Gastrocnemius medialis (tissue), 4 donors: Measurements from ENCODE around the gene PIAS3. TPM values are rescaled to one million over a fixed set of nuclear protein-coding genes. Genes with fewer than 3 reads are reported as not detected.
A peak's percentile ranks its signal among the peaks of the same experiment; 100 is the strongest.
"Not testable (repeated sequence)": the region's sequence is repeated elsewhere in the genome, so short reads cannot be mapped to it uniquely, and the experiment has no call there.

Experiments
- ATAC-seq, 2 donors: fragments of 150-250 bp; one replicate each; pipeline ENCODE4 v1.9.1; 2016
- DNase-seq, 2 donors: peaks; one replicate each; pipeline ENCODE4 v3.0.0-alpha.2; 2019
- H3K27ac ChIP-seq, 4 donors: fragments of 200-600 bp; sonication (generic); 1 replicate in 1 of 4; 2 replicates in 3 of 4; pipeline ENCODE4 v1.5.1; 2016 to 2018; ENCODE audit warnings: mild to moderate bottlenecking in 2 of 4, moderate library complexity in 1 of 4
- H3K27me3 ChIP-seq, 3 donors: fragments of 200-600 bp; sonication (generic) in 2 of 3; 1 replicate in 1 of 3; 2 replicates in 2 of 3; pipeline versions ENCODE4 v1.5.1 to v1.6.0; 2016 to 2019; ENCODE audit warnings: mild to moderate bottlenecking in 1 of 3, moderate library complexity in 1 of 3
- H3K36me3 ChIP-seq, 2 donors: fragments of 200-600 bp; sonication (generic) in 1 of 2; one replicate each; pipeline ENCODE4 v1.5.1; 2017 to 2018
- H3K4me1 ChIP-seq, 2 donors: fragments of 200-600 bp; sonication (generic) in 1 of 2; one replicate each; pipeline ENCODE4 v1.5.1; 2016 to 2017; ENCODE audit warnings: mild to moderate bottlenecking in 2 of 2
- H3K4me3 ChIP-seq, 4 donors: fragments of 200-600 bp; sonication (generic) in 3 of 4; 1 replicate in 1 of 4; 2 replicates in 3 of 4; pipeline ENCODE4 v1.5.1; 2016 to 2019; ENCODE audit warnings: mild to moderate bottlenecking in 2 of 4
- H3K9me3 ChIP-seq, 3 donors: fragments of 200-600 bp; sonication (generic) in 2 of 3; 1 replicate in 1 of 3; 2 replicates in 2 of 3; pipeline ENCODE4 v1.5.1; 2016 to 2019
- CTCF ChIP-seq, 5 experiments: fragments of 450-650 bp in 3 of 5; fragments of 200-600 bp in 2 of 5; sonication (generic) in 2 of 5; IDR thresholded peaks in 4 of 5; conservative IDR thresholded peaks in 1 of 5; 1 replicate in 4 of 5; 2 replicates in 1 of 5; pipeline ENCODE4 v1.5.1; 2016 to 2019; ENCODE audit warnings: antibody characterized with exemption in 5 of 5, mild to moderate bottlenecking in 3 of 5, moderate library complexity in 3 of 5
- POLR2A ChIP-seq, 2 donors: fragments of 450-650 bp; IDR thresholded peaks; one replicate each; pipeline ENCODE4 v1.6.1; 2017; ENCODE audit warnings: antibody characterized with exemption in 2 of 2, mild to moderate bottlenecking in 2 of 2, moderate library complexity in 2 of 2
- in situ Hi-C, 4 donors: fragments of 200-750 bp; cut with MboI; loops; one replicate each; pipeline versions ENCODE4 v1.15.0 to v1.8.0; 2017; ENCODE audit warnings: low sequenced_read_pairs in 4 of 4
- intact Hi-C: fragments of 100-400 bp; cut with DNase I; formaldehyde crosslinking; loops from one replicate; pipeline ENCODE4 v1.15.1; 2023; ENCODE audit warnings: low total_unique reads
- total RNA-seq, 4 donors: library from RNA; depleted of rRNA; stranded (reverse); fragments of >200 nt; gene quantifications; one replicate each; pipeline versions ENCODE4 v1.1.0 to v1.2.3, GENCODE V29; 2016

Gene PIAS3
- total RNA-seq, 4 donors from 2014 or later: 26.2 to 40.0 (median 35.7) TPM

- DNase-seq, H3K9me3 ChIP-seq, intact Hi-C loops, H3K36me3 ChIP-seq, H3K27me3 ChIP-seq, in situ Hi-C loops: not testable (repeated sequence)
- ATAC-seq: peak; percentile 62 to 74
- Histone ChIP-seq H3K27ac (peak overlapping the region; percentile 44 to 76 (median 60)), H3K4me1 (peaks cover 4 to 11% of the 10 kb centered on the region in 2 donors), H3K4me3 (peak overlapping the region in 1 of 4 donors; percentile 26)
Observed at GRCh38 chr1:145812977-145813810, 45.7 kb downstream of the PIAS3 start.

- Histone ChIP-seq H3K36me3 (no peaks in the 10 kb centered on the region), H3K9me3 (no peaks in the 10 kb centered on the region), H3K27ac (peak overlapping the region; percentile 74 to 89 (median 78)), H3K27me3 (no peaks in the 10 kb centered on the region), H3K4me1 (peaks cover 62 to 66% of the 10 kb centered on the region in 2 donors), H3K4me3 (no peak overlapping the region)
- in situ Hi-C loops: no loop called here
- ATAC-seq (no peak), DNase-seq (no peak)
- TF ChIP-seq POLR2A (IDR thresholded peaks at IDR 0.05) (no peak), CTCF (IDR thresholded peaks at IDR 0.05 in 4 of 5, conservative IDR thresholded peaks at IDR 0.05 in 1 of 5) (no peak)
- intact Hi-C loops: no loop called here
Observed at GRCh38 chr1:145806844-145807243, 52.0 kb downstream of the PIAS3 start.

- DNase-seq (no peak), ATAC-seq (no peak)
- peaks cover 66 to 70% of the 10 kb centered on the region in 2 donors for H3K4me1 ChIP-seq
- no peak overlapping the region for H3K4me3 ChIP-seq
- H3K27me3 ChIP-seq: no peaks in the 10 kb centered on the region
- peak overlapping the region; percentile 74 to 89 (median 78) for H3K27ac ChIP-seq
- in situ Hi-C loops: no loop called here
- H3K36me3 ChIP-seq: no peaks in the 10 kb centered on the region
- TF ChIP-seq CTCF (IDR thresholded peaks at IDR 0.05 in 4 of 5, conservative IDR thresholded peaks at IDR 0.05 in 1 of 5) (no peak), POLR2A (IDR thresholded peaks at IDR 0.05) (no peak)
- intact Hi-C loops: no loop called here
- H3K9me3 ChIP-seq: no peaks in the 10 kb centered on the region
Observed at GRCh38 chr1:145806408-145806807, 52.5 kb downstream of the PIAS3 start.

- peaks cover 79 to 82% of the 10 kb centered on the region in 2 donors for H3K4me1 ChIP-seq
- ATAC-seq: no peak
Observed at GRCh38 chr1:145805057-145805456, 53.8 kb downstream of the PIAS3 start.

More at GRCh38 chr1:145805057-145805456, 53.8 kb downstream of the PIAS3 start:
- no peak overlapping the region for H3K4me3 ChIP-seq
- H3K27me3 ChIP-seq: no peaks in the 10 kb centered on the region
- intact Hi-C loops: no loop called here
- no peaks in the 10 kb centered on the region for H3K36me3 ChIP-seq
- H3K27ac ChIP-seq: peak overlapping the region; percentile 74 to 89 (median 78)
- in situ Hi-C loops: no loop called here
- H3K9me3 ChIP-seq: no peaks in the 10 kb centered on the region
- no peak for DNase-seq
- TF ChIP-seq POLR2A (IDR thresholded peaks at IDR 0.05) (no peak), CTCF (IDR thresholded peaks at IDR 0.05 in 4 of 5, conservative IDR thresholded peaks at IDR 0.05 in 1 of 5) (no peak)
